ENCODE data around the gene CPE. TPM values are rescaled to one million over a fixed set of nuclear protein-coding genes. Genes with fewer than 3 reads are reported as not detected.
"Not testable (repeated sequence)": the region's sequence is repeated elsewhere in the genome, so short reads cannot be mapped to it uniquely, and the experiment has no call there.

CPE gene
- total RNA-seq, result not detected

DNA sequence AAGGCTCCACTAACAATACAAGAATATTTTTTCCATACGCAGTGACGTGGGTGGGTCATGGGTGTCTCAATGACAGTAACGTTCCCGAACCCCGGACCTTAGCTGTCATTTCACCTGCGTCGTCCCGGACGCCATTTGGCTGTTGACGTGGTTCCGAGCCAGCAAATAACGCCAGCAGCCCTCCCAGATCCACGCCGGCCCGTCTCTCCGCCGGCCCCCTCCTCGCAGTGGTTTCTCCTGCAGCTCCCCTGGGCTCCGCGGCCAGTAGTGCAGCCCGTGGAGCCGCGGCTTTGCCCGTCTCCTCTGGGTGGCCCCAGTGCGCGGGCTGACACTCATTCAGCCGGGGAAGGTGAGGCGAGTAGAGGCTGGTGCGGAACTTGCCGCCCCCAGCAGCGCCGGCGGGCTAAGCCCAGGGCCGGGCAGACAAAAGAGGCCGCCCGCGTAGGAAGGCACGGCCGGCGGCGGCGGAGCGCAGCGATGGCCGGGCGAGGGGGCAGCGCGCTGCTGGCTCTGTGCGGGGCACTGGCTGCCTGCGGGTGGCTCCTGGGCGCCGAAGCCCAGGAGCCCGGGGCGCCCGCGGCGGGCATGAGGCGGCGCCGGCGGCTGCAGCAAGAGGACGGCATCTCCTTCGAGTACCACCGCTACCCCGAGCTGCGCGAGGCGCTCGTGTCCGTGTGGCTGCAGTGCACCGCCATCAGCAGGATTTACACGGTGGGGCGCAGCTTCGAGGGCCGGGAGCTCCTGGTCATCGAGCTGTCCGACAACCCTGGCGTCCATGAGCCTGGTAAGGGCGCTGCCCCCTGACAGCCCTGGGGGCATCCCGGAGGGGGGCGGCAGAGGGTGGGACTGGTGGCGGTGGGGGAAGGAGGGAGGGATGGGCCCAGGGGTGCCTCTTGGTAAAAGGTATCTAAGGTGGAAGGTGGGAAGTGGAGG is at the start of gene CPE:
Gene CPE (plus strand): TSS at position 264 of the 933 bp plus-strand sequence. CDS start 214 bp downstream, at position 478.
- no peak within 1 kb of the TSS for H3K27ac Mint-ChIP-seq
- no peaks in the 10 kb centered on the region for H3K4me1 Mint-ChIP-seq (ENCODE audit: low read depth)
- peaks cover 0 to 6% of the 10 kb centered on the region in 2 donors for H3K36me3 Mint-ChIP-seq (ENCODE audit: insufficient read depth in 2 of 2)
- peaks cover 66% of the 10 kb centered on the region for H3K27me3 Mint-ChIP-seq (ENCODE audit: low read depth)
- ATAC-seq (replicated peaks in 1 of 2) (peak; percentile 100), DNase-seq (peak; percentile 77 to 80)
- H3K4me3 Mint-ChIP-seq, result peak within 1 kb of the TSS; percentile 83 to 84
- peaks cover 0 to 4% of the 10 kb centered on the region in 2 donors for H3K9me3 Mint-ChIP-seq

DNA sequence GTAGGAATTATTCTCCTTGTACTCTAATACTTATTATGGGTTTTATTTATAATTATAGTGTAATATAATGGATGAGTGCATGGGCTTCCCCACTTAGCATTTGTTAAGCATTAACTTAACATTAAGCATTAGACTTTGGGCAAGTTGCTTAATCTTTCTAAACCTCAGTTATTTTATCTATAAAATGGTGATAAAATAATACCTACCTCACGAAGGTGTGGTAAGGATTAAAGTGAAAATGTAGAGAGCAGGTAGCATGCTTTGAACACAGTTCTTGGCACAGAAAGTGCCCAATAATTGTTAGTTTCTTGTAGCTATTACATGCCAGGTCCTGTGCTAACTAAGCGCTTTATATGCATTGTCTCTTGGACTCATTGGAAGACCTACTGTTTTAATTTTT is 48.7 kb upstream of the CPE start:
- no peak for DNase-seq
- no peak for ATAC-seq (replicated peaks in 1 of 2)
- Mint-ChIP-seq H3K9me3 (no peaks in the 10 kb centered on the region), H3K27me3 (ENCODE audit: low read depth) (no peaks in the 10 kb centered on the region), H3K36me3 (ENCODE audit: insufficient read depth in 2 of 2) (peaks cover 10 to 20% of the 10 kb centered on the region in 2 donors), H3K4me1 (ENCODE audit: low read depth) (peaks cover 32% of the 10 kb centered on the region), H3K27ac (peak overlapping the region; percentile 74), H3K4me3 (peak overlapping the region; percentile 72 to 73)

DNA sequence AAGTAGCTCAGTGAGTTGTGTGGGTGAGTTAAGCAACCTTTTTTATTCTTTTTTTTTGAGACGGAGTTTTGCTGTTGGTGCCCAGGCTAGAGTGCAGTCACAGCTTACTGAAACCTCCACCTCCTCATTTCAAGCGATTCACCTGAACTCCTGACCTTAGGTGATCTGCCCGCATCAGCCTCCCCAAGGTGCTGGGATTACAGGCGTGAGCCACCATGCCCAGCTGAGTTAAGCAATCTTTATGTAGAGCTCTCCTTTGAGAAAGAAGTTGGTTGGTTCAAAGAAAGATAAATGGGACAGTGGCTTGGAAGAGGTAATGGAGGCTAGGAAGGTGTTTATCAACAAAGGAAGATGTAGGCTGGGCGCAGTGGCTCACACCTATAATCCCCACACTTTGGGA is 48.1 kb upstream of the CPE start:
- ATAC-seq (replicated peaks in 1 of 2) (no peak), DNase-seq (no peak)
- Mint-ChIP-seq H3K27ac (peak overlapping the region; percentile 74), H3K27me3 (ENCODE audit: low read depth) (no peaks in the 10 kb centered on the region), H3K4me1 (ENCODE audit: low read depth) (peaks cover 35% of the 10 kb centered on the region), H3K9me3 (no peaks in the 10 kb centered on the region), H3K36me3 (ENCODE audit: insufficient read depth in 2 of 2) (peaks cover 10 to 20% of the 10 kb centered on the region in 2 donors), H3K4me3 (peak overlapping the region; percentile 72 to 73)

DNA sequence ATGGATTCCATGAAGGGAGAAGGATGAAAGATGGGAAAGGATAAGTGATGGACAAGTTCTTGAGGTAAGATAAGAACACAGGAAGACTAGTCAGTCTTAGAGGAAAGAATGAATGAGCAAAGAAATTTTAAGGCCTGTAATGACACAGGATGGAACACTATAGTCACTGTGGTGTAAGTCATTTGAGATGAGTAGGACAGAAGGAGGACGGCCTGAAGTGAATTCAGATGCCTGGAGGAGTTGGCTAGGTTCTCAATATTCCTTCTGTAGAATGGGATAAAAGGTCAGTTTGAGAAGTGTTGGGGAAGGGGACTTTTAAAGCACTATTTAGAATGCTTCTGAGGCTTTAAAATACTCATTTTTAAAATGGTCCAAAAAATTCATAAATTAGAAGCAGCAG is 47.4 kb upstream of the CPE start:
- peak overlapping the region; percentile 74 for H3K27ac Mint-ChIP-seq
- peak overlapping the region; percentile 72 to 73 for H3K4me3 Mint-ChIP-seq
- H3K27me3 Mint-ChIP-seq (ENCODE audit: low read depth), result no peaks in the 10 kb centered on the region
- H3K9me3 Mint-ChIP-seq, result no peaks in the 10 kb centered on the region
- ATAC-seq (replicated peaks in 1 of 2) (peak; percentile 8 to 46), DNase-seq (peak in 1 of 2 donors; percentile 27)
- peaks cover 10 to 20% of the 10 kb centered on the region in 2 donors for H3K36me3 Mint-ChIP-seq (ENCODE audit: insufficient read depth in 2 of 2)
- H3K4me1 Mint-ChIP-seq (ENCODE audit: low read depth), result peaks cover 35% of the 10 kb centered on the region

DNA sequence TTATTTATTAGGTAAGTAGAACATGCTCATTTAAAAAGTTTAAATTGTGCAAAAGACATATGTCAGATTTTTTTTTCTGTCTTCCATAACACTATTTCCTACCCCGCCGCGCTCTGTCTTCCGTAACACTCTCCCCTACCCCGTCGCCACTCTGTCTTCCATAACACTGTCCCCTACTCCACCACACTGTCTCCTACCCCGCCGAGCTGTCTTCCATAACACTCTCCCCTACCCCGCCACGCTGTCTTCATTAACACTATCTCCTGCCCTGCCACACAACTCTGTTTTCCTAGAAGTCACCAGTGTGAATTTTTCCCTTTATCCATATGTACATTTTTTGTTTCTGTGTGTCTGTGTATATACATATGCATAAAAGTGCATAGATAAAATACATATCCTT is 47.0 kb upstream of the CPE start:
- Mint-ChIP-seq H3K4me1 (ENCODE audit: low read depth) (peaks cover 35% of the 10 kb centered on the region), H3K27me3 (ENCODE audit: low read depth) (no peaks in the 10 kb centered on the region), H3K27ac (peak overlapping the region; percentile 74), H3K36me3 (ENCODE audit: insufficient read depth in 2 of 2) (peaks cover 10 to 20% of the 10 kb centered on the region in 2 donors), H3K9me3 (no peaks in the 10 kb centered on the region), H3K4me3 (peak overlapping the region; percentile 42 to 73)
- ATAC-seq (replicated peaks in 1 of 2) (no peak), DNase-seq (no peak)

DNA sequence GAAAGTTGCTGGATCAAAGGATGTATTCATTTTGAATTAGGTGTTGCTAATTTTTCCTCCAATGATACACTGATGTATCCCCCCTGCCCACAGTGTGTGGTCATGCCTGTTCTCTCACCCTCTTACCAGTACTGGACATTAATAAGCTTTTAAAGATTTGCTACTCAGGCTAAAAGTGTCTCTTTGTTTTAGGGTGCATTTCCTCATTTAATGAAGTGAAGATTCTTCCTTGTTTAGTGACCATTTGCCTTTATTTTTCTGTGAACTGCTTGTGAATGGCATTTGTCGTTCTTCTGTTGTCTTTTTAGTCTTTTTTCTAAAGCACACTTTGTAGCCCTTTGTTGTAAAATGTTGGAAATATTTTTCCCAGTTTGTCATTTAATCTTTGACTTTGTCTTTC is 46.3 kb upstream of the CPE start:
- DNase-seq, result no peak
- peak overlapping the region; percentile 74 for H3K27ac Mint-ChIP-seq
- ATAC-seq (replicated peaks in 1 of 2), result no peak
- H3K9me3 Mint-ChIP-seq, result no peaks in the 10 kb centered on the region
- no peaks in the 10 kb centered on the region for H3K27me3 Mint-ChIP-seq (ENCODE audit: low read depth)
- peak overlapping the region; percentile 27 to 73 for H3K4me3 Mint-ChIP-seq
- H3K4me1 Mint-ChIP-seq (ENCODE audit: low read depth), result peaks cover 35% of the 10 kb centered on the region
- peaks cover 11 to 20% of the 10 kb centered on the region in 2 donors for H3K36me3 Mint-ChIP-seq (ENCODE audit: insufficient read depth in 2 of 2)

DNA sequence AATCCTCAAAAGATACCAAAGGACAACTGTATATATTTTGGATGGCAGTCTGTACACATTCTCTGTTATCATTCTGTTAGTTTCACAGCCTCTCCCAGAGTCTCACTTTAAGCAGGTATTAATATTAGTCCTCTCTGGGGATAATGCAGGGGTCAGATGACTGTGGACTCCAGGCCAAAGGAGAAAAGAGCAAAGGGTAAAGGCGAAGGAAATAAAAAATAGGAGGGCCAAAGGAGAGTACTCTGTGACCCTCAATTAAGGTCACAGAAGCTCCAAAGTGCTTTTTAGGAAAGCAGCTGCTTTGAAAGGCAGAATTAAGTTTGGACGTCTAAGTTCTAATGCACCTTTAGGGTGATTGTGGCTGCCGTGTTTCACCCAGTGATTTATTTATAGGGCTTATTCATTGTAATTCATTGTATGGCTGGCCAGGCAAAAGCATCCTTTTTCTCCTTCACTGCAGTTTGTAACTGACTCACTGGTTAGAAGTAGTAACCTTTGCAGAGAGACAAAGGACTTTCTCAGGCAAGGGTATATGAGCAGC is 43.6 kb upstream of the CPE start:
- ATAC-seq (replicated peaks in 1 of 2), result no peak
- no peaks in the 10 kb centered on the region for H3K9me3 Mint-ChIP-seq
- peaks cover 11 to 24% of the 10 kb centered on the region in 2 donors for H3K36me3 Mint-ChIP-seq (ENCODE audit: insufficient read depth in 2 of 2)
- H3K4me3 Mint-ChIP-seq, result no peak overlapping the region
- peak overlapping the region; percentile 10 for H3K27ac Mint-ChIP-seq
- no peak for DNase-seq
- peaks cover 33% of the 10 kb centered on the region for H3K4me1 Mint-ChIP-seq (ENCODE audit: low read depth)
- no peaks in the 10 kb centered on the region for H3K27me3 Mint-ChIP-seq (ENCODE audit: low read depth)

DNA sequence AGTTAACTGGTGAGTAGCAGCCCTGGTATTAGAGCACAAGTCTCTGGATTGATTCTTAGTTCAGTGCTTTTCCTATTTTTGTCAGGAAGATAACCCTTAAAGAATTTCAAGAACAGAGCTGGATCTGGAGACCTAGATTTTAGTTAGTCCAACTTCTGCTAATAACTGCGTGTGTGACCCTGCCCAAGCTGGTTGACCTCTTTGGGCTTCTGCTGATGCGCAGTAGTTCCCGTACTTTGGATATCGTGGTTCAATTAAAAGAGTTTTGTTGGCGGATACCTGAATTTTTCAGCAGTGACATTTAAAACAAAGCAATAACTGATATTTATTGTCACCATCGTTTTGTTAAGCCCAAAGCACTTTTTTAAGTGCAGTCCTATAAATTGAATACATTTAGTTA is 42.1 kb upstream of the CPE start:
- no peaks in the 10 kb centered on the region for H3K27me3 Mint-ChIP-seq (ENCODE audit: low read depth)
- peaks cover 18% of the 10 kb centered on the region for H3K4me1 Mint-ChIP-seq (ENCODE audit: low read depth)
- H3K4me3 Mint-ChIP-seq, result no peak overlapping the region
- H3K9me3 Mint-ChIP-seq, result no peaks in the 10 kb centered on the region
- peak overlapping the region; percentile 54 for H3K27ac Mint-ChIP-seq
- ATAC-seq (replicated peaks in 1 of 2) (no peak), DNase-seq (no peak)
- peaks cover 4 to 13% of the 10 kb centered on the region in 2 donors for H3K36me3 Mint-ChIP-seq (ENCODE audit: insufficient read depth in 2 of 2)

DNA sequence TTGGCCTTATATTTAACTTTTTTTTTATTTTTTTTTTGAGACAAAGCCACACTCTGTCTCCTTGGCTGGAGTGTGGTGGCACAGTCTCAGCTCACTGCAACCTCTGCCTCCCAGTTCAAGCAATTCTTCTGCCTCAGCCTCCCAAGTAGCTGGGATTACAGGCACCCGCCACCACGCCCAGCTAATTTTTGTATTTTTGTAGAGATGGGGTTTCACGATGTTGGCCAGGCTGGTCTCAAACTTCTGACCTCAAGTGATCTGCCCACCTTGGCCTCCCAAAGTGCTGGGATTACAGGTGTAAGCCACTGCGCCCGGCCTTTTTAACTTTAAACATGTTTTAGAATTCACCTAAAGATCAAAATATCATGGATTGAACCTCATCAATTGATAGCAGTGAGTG is 36.5 kb upstream of the CPE start:
- not testable (repeated sequence) for H3K27me3 Mint-ChIP-seq (ENCODE audit: low read depth)

DNA sequence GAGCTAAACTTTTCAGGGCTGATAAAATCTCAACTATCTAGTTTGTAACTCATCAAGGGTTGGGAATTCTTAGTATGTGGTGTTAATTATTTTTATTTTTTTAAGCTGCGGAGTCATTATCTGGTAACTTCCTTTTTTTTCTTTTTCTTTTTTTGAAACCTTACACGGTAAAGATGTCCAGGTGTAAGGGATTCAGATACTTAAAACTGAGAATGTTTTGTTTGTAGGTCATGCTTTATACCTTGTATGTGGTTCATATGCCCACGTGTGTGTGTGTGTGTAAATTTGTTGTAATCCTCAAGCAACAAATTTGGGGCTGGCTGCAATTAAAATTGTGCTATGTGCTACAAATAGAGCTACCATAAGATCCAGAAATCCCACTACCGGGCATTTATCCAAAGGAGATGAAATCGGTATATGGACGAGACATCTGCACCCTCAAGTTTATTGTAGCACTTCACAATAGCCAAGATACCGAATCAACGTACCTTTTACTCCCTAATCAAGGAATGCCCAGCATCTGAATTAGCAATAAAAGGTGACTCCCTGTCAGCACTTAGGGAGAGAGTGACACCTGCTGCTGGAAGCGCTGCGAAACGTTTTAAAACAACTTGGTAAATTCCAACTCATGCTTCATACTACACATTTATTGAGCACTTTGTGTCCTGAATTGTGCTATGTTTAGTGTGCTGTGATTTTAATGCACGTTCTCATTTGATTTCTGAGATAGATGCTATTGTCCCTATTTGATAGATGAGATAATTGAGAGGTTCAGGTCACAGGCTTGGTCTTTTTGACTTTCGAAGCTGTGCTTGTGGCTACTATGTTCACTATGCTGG is 35.2 kb upstream of the CPE start:
- Mint-ChIP-seq H3K4me1 (ENCODE audit: low read depth) (no peaks in the 10 kb centered on the region), H3K27me3 (ENCODE audit: low read depth) (no peaks in the 10 kb centered on the region), H3K27ac (no peak overlapping the region), H3K4me3 (no peak overlapping the region), H3K36me3 (ENCODE audit: insufficient read depth in 2 of 2) (peaks cover 0 to 4% of the 10 kb centered on the region in 2 donors), H3K9me3 (no peaks in the 10 kb centered on the region)
- ATAC-seq (replicated peaks in 1 of 2), result no peak
- no peak for DNase-seq

More for the DNA sequence above, 36.5 kb upstream of the CPE start:
- not testable (repeated sequence) for H3K36me3 Mint-ChIP-seq (ENCODE audit: insufficient read depth in 2 of 2); ATAC-seq (replicated peaks in 1 of 2); H3K4me1 Mint-ChIP-seq (ENCODE audit: low read depth); H3K4me3 Mint-ChIP-seq; H3K9me3 Mint-ChIP-seq; DNase-seq
- peak overlapping the region; percentile 57 for H3K27ac Mint-ChIP-seq

DNA sequence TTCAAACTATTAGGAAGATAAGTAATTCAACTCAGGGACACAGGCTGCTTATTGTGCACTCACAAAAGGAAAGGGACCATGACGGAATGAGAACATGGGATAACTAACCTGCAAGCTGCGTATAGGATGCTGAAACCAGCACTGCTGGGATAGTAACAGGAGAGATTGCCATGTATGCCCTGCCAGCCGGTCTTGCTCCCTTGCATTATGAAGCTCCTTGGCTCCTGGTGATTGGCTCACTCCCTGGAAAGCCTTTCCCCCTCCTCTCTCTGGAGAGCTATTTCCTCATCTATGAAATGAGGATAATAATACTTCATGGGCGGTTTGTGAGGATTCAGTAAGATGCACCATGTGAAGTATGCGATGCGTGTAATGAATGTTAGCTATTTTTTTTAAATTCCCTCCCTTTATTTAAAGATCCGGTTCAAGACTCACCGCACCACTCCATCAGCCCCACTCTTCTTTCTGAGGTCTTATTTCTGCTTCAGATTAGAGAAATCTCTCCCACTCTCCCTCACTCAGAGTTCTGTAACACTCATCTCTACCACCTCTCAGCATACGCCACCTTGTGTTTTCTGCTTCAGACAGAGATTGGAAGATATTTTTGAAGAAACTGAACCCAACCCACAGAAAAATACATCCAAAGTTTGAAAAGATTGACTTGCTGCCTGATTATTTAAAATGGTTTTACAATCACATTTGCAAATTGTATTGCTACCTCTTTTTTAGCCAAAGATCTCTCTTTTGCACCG is 33.0 kb upstream of the CPE start:
- DNase-seq, result no peak
- no peaks in the 10 kb centered on the region for H3K9me3 Mint-ChIP-seq
- H3K4me3 Mint-ChIP-seq, result no peak overlapping the region
- H3K27me3 Mint-ChIP-seq (ENCODE audit: low read depth), result no peaks in the 10 kb centered on the region
- no peaks in the 10 kb centered on the region for H3K36me3 Mint-ChIP-seq (ENCODE audit: insufficient read depth in 2 of 2)
- no peaks in the 10 kb centered on the region for H3K4me1 Mint-ChIP-seq (ENCODE audit: low read depth)
- H3K27ac Mint-ChIP-seq, result no peak overlapping the region
- ATAC-seq (replicated peaks in 1 of 2), result no peak

All from activated T-cell treated with anti-CD3 and anti-CD28 coated beads, Interleukin-2, amount 50 U/mL, for 72 hours (primary cell).